OCI-LY7 (cell line): Measurements from ENCODE around the gene PLA2G4B. TPM values are rescaled to one million over a fixed set of nuclear protein-coding genes. Genes with fewer than 3 reads are reported as not detected.

ENCODE experiments used
- BruUV-seq: library from RNA; stranded (reverse); fragments of 400-500 nt; replicated peaks from 2 replicates; lab custom pipeline; 2021; lab: Mats Ljungman, UMichigan
- CTCF ChIA-PET: fragments of 300-600 bp; sonication (Branson Sonifier 250); formaldehyde crosslinking; loops from one replicate; lab custom pipeline; 2022; ENCODE audit warnings: antibody characterized with exemption; ENCODE audit not compliant: unreplicated experiment; lab: Charles Lee
- POLR2A ChIA-PET: fragments of 300-600 bp; sonication (Branson Sonifier 250); formaldehyde crosslinking; loops from one replicate; lab custom pipeline; 2022; ENCODE audit warnings: antibody characterized with exemption; lab: Charles Lee
- DNase-seq: peaks from one replicate; pipeline ENCODE4 v3.0.0-alpha.2; 2015; ENCODE audit warnings: low spot score
- H2AFZ ChIP-seq: fragments of 200-600 bp; sonication (generic), shearing (Covaris generic); 2 replicates; pipeline ENCODE4 v1.6.1; 2014; ENCODE audit warnings: mild to moderate bottlenecking, antibody characterized with exemption, low read length, moderate library complexity
- H3K27ac ChIP-seq: fragments of 200-600 bp; sonication (generic); 2 replicates; pipeline ENCODE4 v1.5.1; 2014; ENCODE audit warnings: mixed run types, low read depth, mild to moderate bottlenecking, moderate library complexity, low read length, inconsistent platforms; ENCODE audit not compliant: poor library complexity, severe bottlenecking
- H3K36me3 ChIP-seq: fragments of 200-600 bp; sonication (generic); 2 replicates; pipeline ENCODE4 v1.6.1; 2014; ENCODE audit warnings: mild to moderate bottlenecking, antibody characterized with exemption, low read length, moderate library complexity, mixed read lengths; ENCODE audit not compliant: insufficient read depth
- H3K4me1 ChIP-seq: fragments of 200-600 bp; sonication (generic); 2 replicates; pipeline ENCODE4 v1.5.1; 2014; ENCODE audit warnings: mild to moderate bottlenecking, low read length; ENCODE audit not compliant: insufficient read depth, poor library complexity, severe bottlenecking
- H3K4me2 ChIP-seq: fragments of 200-600 bp; sonication (generic); 2 replicates; pipeline ENCODE4 v1.6.1; 2014; ENCODE audit warnings: mild to moderate bottlenecking, low read length
- H3K4me3 ChIP-seq: fragments of 200-600 bp; sonication (generic); 2 replicates; pipeline ENCODE4 v1.5.1; 2014; ENCODE audit warnings: mild to moderate bottlenecking, low read depth, low read length; ENCODE audit not compliant: poor library complexity, severe bottlenecking
- H3K79me2 ChIP-seq: fragments of 200-600 bp; sonication (generic); 2 replicates; pipeline ENCODE4 v1.6.1; 2016; ENCODE audit warnings: low read depth, mild to moderate bottlenecking, low read length, moderate library complexity, mixed read lengths; ENCODE audit not compliant: insufficient read depth
- H3K9me2 ChIP-seq: fragments of 200-600 bp; sonication (generic); 2 replicates; pipeline ENCODE4 v1.6.1; 2016; ENCODE audit warnings: mild to moderate bottlenecking, low read length, mixed read lengths; ENCODE audit not compliant: insufficient read depth
- H3K9me3 ChIP-seq: fragments of 200-600 bp; sonication (generic); 2 replicates; pipeline ENCODE4 v1.6.1; 2014; ENCODE audit warnings: mild to moderate bottlenecking, mixed run types, low read length, mixed read lengths
- H4K20me1 ChIP-seq: fragments of 200-600 bp; sonication (generic); 2 replicates; pipeline ENCODE4 v1.6.1; 2014; ENCODE audit warnings: mild to moderate bottlenecking, antibody characterized with exemption, low read length, moderate library complexity, mixed read lengths; ENCODE audit not compliant: insufficient read depth
- CTCF ChIP-seq: fragments of 200-600 bp; sonication (generic); conservative IDR thresholded peaks from 2 replicates; pipeline ENCODE4 v1.5.1; 2014; ENCODE audit warnings: mild to moderate bottlenecking, antibody characterized with exemption, low read length, moderate library complexity, mixed read lengths
- EZH2phosphoT487 ChIP-seq: fragments of 200-600 bp; sonication (generic); IDR thresholded peaks from 2 replicates; pipeline ENCODE4 v1.6.1; 2018; ENCODE audit warnings: low read depth, borderline replicate concordance, mild to moderate bottlenecking, mixed run types, antibody characterized with exemption, low read length, moderate library complexity, mixed read lengths
- intact Hi-C: fragments of 100-400 bp; cut with micrococcal nuclease; formaldehyde crosslinking; loops from one replicate; pipeline ENCODE4 v1.10.0; 2022; ENCODE audit not compliant: unreplicated experiment
- microRNA-seq: library from miRNA; unstranded; fragments of <30 nt; microRNA quantifications from one replicate; pipeline ENCODE4 v1.2.0, GENCODE V29; 2022; ENCODE audit warnings: borderline replicate concordance
- small RNA-seq: library from RNA; depleted of rRNA; stranded (forward); fragments of <200 nt; gene quantifications from one replicate; pipeline ENCODE3, GENCODE V24; 2014
- total RNA-seq, 2 experiments: library from RNA; depleted of rRNA in 1 of 2; stranded (reverse); fragments of >200 nt in 1 of 2; shearing (Covaris generic) in 1 of 2; gene quantifications; 2 replicates each; pipeline ENCODE4 v1.2.3, GENCODE V29; 2014 to 2022

PLA2G4B gene
- total RNA-seq, 2 experiments from 2014 or later: 9.5 to 11.1 TPM

- ChIA-PET CTCF (no interaction called here), POLR2A (no interaction called here)
- Histone ChIP-seq H3K4me1 (no peaks in the 10 kb centered on the region), H3K4me2 (no peak overlapping the region), H3K9me3 (no peaks in the 10 kb centered on the region), H3K79me2 (no peaks in the 10 kb centered on the region), H3K9me2 (no peaks in the 10 kb centered on the region), H4K20me1 (no peaks in the 10 kb centered on the region), H2AFZ (no peak overlapping the region), H3K4me3 (no peak overlapping the region), H3K36me3 (peaks cover 14% of the 10 kb centered on the region; the same call in 1 of the 2 replicates), H3K27ac (no peak overlapping the region)
- TF ChIP-seq EZH2phosphoT487 (no peak), CTCF (no peak)
- no peak for DNase-seq
- intact Hi-C loops: no loop called here
- BruUV-seq: no TSS peak
Measured at GRCh38 chr15:41896566-41896965, 57.9 kb downstream of the PLA2G4B start.

GRCh38 chr15:41897363-41897799, 58.7 kb downstream of the PLA2G4B start:
- Histone ChIP-seq H3K36me3 (peaks cover 16% of the 10 kb centered on the region; the same call in 1 of the 2 replicates), H3K4me2 (no peak overlapping the region), H3K27ac (no peak overlapping the region), H4K20me1 (no peaks in the 10 kb centered on the region), H3K9me3 (no peaks in the 10 kb centered on the region), H2AFZ (no peak overlapping the region), H3K9me2 (no peaks in the 10 kb centered on the region), H3K79me2 (no peaks in the 10 kb centered on the region), H3K4me3 (no peak overlapping the region), H3K4me1 (no peaks in the 10 kb centered on the region)
- CTCF ChIA-PET: no interaction called here
- DNase-seq: no peak
- no peak for TF ChIP-seq CTCF
- TF ChIP-seq EZH2phosphoT487: no peak
- intact Hi-C loops: no loop called here
- no TSS peak for BruUV-seq
- POLR2A ChIA-PET: interaction anchor here (0.6 kb wide), 1 partner anchor 150 kb away, joined by 5 read pairs; no protein-coding TSS in a partner anchor

Small RNA genes lying within 50 kb of the gene (microRNA-seq; reads per million reads assigned to microRNA genes)
- not detected for gene MIR4310

Small RNA genes lying within 50 kb of the gene (small RNA-seq; reads per million reads assigned to genes)
- not detected for gene JMJD7-PLA2G4B
- gene MIR4310: not detected
- gene RNA5SP393: not detected

Other genes with a start within 250 kb of the PLA2G4B start
- 48.8 and 60.1 TPM in 2 replicates for gene MGA, start 178.4 kb upstream of the PLA2G4B start, total RNA-seq (2014; rRNA removed; shearing (Covaris generic))
- 59.1 and 59.2 TPM in 2 replicates for gene MGA, start 178.4 kb upstream of the PLA2G4B start, total RNA-seq (2022)
- 13.4 and 14.5 TPM in 2 replicates for gene MAPKBP1, start 64.4 kb upstream of the PLA2G4B start, total RNA-seq (2014; rRNA removed; shearing (Covaris generic))
- gene MAPKBP1, start 64.4 kb upstream of the PLA2G4B start, total RNA-seq (2022): 17.4 and 22.3 TPM in 2 replicates
- 3.0 and 5.4 TPM in 2 replicates for gene JMJD7, start 10.8 kb upstream of the PLA2G4B start, total RNA-seq (2014; rRNA removed; shearing (Covaris generic))
- gene JMJD7, start 10.8 kb upstream of the PLA2G4B start, total RNA-seq (2022): 14.1 and 16.0 TPM in 2 replicates
- gene SPTBN5, start 55.2 kb downstream of the PLA2G4B start, total RNA-seq (2014; rRNA removed; shearing (Covaris generic)): 0.03 TPM in 2 replicates
- gene SPTBN5, start 55.2 kb downstream of the PLA2G4B start, total RNA-seq (2022): 0.04 and 0.17 TPM in 2 replicates
- gene EHD4, start 133.7 kb downstream of the PLA2G4B start, total RNA-seq (2014; rRNA removed; shearing (Covaris generic)): 13.5 and 14.2 TPM in 2 replicates
- gene EHD4, start 133.7 kb downstream of the PLA2G4B start, total RNA-seq (2022): 19.4 and 20.7 TPM in 2 replicates
- gene PLA2G4E, start 182.2 kb downstream of the PLA2G4B start, total RNA-seq (2014; rRNA removed; shearing (Covaris generic)): not detected in 2 replicates
- gene PLA2G4E, start 182.2 kb downstream of the PLA2G4B start, total RNA-seq (2022): not detected in 2 replicates